ENCODE measurements around the gene GBGT1. TPM values are rescaled to one million over a fixed set of nuclear protein-coding genes. Genes with fewer than 3 reads are reported as not detected.

GBGT1 gene
- total and polyA plus RNA-seq, 9 of the 15 experiments (the other 6 are each of a cell fraction or from before 2014, with no cell fraction given), result 0.55 to 25.8 (median 13.7) TPM

GRCh38 chr9:133170716-133171115 lies 7.0 kb upstream of the GBGT1 start:
- 51% methylated on average over 8 of the region's 11 CpGs for WGBS (ENCODE audit: insufficient coverage, low coverage, missing lambda C conversion rate)
- Histone ChIP-seq H3K79me2 (ENCODE audit: control insufficient read depth, insufficient read depth, low read length) (no peaks in the 10 kb centered on the region), H3K4me1 (replicated peaks in 1 of 2; ENCODE audit: control insufficient read depth in 2 of 2, insufficient read depth in 2 of 2, low read length in 2 of 2) (peaks cover 0 to 14% of the 10 kb centered on the region in 2 experiments; a peak in 2 of 5 replicates), H3K36me3 (ENCODE audit: control insufficient read depth, insufficient read depth, low read length) (no peaks in the 10 kb centered on the region), H3K27ac (ENCODE audit: extremely low read depth, low read depth, low read length) (no peak overlapping the region), H3K4me2 (ENCODE audit: insufficient read depth, low read length) (no peak overlapping the region), H3K27me3 (ENCODE audit: control insufficient read depth in 2 of 2, insufficient read depth in 2 of 2, low read length in 2 of 2) (peaks cover 3 to 22% of the 10 kb centered on the region in 2 experiments; a peak in 2 of 5 replicates), H3K4me3 (no peak overlapping the region), H3K9me3 (replicated peaks; ENCODE audit: control insufficient read depth, insufficient read depth, low read depth, low read length) (no peaks in the 10 kb centered on the region), H3K9me1 (ENCODE audit: control insufficient read depth, insufficient read depth, low read length) (no peaks in the 10 kb centered on the region), H2AFZ (ENCODE audit: low read depth, low read length) (no peak overlapping the region), H4K20me1 (replicated peaks; ENCODE audit: control insufficient read depth, insufficient read depth, low read length) (no peaks in the 10 kb centered on the region), H3K9ac (ENCODE audit: insufficient read depth in 1 of 2, low read depth in 2 of 2, low read length in 2 of 2) (no peak overlapping the region)
- intact Hi-C loops (cut with micrococcal nuclease), result no loop called here
- ChIA-PET CTCF (ENCODE audit: low intra/inter-chr PET ratio) (no interaction called here), POLR2A (interaction anchor here (0.9 to 1.1 kb wide), 2 partner anchors 10 to 184 kb away, joined by 3 to 5 read pairs; no protein-coding TSS in a partner anchor)
- in situ Hi-C loops (cut with MboI), result no loop called here
- BruUV-seq (replicated peaks), result no TSS peak
- no peak for FAIRE-seq
- DNase-seq (ENCODE audit: extremely low read depth in 1 of 4, low spot score in 3 of 4), result no peak
- no peak for ATAC-seq
- TF ChIP-seq THRAP3 (IDR thresholded peaks at IDR 0.05; ENCODE audit: borderline replicate concordance) (no peak), ILF3 (IDR thresholded peaks at IDR 0.05; ENCODE audit: borderline replicate concordance) (no peak), ZNF197 (CRISPR knock-in tag; IDR thresholded peaks at IDR 0.05; ENCODE audit: low read depth) (no peak), NR4A1 (CRISPR knock-in tag; IDR thresholded peaks at IDR 0.05) (no peak), NR4A1 (tag; IDR thresholded peaks at IDR 0.05) (no peak), NR3C1 (CRISPR knock-in tag; IDR thresholded peaks at IDR 0.05) (no peak), NCOA1 (IDR thresholded peaks at IDR 0.05; ENCODE audit: low read depth) (no peak), RNF219 (CRISPR knock-in tag; IDR thresholded peaks at IDR 0.05) (no peak)
- TF ChIP-seq, protein P1, sequence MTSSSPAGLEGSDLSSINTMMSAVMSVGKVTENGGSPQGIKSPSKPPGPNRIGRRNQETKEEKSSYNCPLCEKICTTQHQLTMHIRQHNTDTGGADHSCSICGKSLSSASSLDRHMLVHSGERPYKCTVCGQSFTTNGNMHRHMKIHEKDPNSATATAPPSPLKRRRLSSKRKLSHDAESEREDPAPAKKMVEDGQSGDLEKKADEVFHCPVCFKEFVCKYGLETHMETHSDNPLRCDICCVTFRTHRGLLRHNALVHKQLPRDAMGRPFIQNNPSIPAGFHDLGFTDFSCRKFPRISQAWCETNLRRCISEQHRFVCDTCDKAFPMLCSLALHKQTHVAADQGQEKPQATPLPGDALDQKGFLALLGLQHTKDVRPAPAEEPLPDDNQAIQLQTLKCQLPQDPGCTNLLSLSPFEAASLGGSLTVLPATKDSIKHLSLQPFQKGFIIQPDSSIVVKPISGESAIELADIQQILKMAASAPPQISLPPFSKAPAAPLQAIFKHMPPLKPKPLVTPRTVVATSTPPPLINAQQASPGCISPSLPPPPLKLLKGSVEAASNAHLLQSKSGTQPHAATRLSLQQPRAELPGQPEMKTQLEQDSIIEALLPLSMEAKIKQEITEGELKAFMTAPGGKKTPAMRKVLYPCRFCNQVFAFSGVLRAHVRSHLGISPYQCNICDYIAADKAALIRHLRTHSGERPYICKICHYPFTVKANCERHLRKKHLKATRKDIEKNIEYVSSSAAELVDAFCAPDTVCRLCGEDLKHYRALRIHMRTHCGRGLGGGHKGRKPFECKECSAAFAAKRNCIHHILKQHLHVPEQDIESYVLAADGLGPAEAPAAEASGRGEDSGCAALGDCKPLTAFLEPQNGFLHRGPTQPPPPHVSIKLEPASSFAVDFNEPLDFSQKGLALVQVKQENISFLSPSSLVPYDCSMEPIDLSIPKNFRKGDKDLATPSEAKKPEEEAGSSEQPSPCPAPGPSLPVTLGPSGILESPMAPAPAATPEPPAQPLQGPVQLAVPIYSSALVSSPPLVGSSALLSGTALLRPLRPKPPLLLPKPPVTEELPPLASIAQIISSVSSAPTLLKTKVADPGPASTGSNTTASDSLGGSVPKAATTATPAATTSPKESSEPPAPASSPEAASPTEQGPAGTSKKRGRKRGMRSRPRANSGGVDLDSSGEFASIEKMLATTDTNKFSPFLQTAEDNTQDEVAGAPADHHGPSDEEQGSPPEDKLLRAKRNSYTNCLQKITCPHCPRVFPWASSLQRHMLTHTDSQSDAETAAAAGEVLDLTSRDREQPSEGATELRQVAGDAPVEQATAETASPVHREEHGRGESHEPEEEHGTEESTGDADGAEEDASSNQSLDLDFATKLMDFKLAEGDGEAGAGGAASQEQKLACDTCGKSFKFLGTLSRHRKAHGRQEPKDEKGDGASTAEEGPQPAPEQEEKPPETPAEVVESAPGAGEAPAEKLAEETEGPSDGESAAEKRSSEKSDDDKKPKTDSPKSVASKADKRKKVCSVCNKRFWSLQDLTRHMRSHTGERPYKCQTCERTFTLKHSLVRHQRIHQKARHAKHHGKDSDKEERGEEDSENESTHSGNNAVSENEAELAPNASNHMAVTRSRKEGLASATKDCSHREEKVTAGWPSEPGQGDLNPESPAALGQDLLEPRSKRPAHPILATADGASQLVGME (CRISPR knock-in tag; IDR thresholded peaks at IDR 0.05), result no peak
- TF ChIP-seq, protein P2, sequence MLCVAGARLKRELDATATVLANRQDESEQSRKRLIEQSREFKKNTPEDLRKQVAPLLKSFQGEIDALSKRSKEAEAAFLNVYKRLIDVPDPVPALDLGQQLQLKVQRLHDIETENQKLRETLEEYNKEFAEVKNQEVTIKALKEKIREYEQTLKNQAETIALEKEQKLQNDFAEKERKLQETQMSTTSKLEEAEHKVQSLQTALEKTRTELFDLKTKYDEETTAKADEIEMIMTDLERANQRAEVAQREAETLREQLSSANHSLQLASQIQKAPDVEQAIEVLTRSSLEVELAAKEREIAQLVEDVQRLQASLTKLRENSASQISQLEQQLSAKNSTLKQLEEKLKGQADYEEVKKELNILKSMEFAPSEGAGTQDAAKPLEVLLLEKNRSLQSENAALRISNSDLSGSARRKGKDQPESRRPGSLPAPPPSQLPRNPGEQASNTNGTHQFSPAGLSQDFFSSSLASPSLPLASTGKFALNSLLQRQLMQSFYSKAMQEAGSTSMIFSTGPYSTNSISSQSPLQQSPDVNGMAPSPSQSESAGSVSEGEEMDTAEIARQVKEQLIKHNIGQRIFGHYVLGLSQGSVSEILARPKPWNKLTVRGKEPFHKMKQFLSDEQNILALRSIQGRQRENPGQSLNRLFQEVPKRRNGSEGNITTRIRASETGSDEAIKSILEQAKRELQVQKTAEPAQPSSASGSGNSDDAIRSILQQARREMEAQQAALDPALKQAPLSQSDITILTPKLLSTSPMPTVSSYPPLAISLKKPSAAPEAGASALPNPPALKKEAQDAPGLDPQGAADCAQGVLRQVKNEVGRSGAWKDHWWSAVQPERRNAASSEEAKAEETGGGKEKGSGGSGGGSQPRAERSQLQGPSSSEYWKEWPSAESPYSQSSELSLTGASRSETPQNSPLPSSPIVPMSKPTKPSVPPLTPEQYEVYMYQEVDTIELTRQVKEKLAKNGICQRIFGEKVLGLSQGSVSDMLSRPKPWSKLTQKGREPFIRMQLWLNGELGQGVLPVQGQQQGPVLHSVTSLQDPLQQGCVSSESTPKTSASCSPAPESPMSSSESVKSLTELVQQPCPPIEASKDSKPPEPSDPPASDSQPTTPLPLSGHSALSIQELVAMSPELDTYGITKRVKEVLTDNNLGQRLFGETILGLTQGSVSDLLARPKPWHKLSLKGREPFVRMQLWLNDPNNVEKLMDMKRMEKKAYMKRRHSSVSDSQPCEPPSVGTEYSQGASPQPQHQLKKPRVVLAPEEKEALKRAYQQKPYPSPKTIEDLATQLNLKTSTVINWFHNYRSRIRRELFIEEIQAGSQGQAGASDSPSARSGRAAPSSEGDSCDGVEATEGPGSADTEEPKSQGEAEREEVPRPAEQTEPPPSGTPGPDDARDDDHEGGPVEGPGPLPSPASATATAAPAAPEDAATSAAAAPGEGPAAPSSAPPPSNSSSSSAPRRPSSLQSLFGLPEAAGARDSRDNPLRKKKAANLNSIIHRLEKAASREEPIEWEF (CRISPR knock-in tag; IDR thresholded peaks at IDR 0.05), result no peak

Measured in K562 (cell line).